ENCODE data around the gene OTP.

GRCh38 chr5:77627869-77628674, 10.4 kb downstream of the OTP start:
- TF ChIP-seq POLR2A (IDR thresholded peaks at IDR 0.05) (no peak), CTCF (IDR thresholded peaks at IDR 0.05) (no peak)

Data from lower leg skin (tissue), 3 donors.